Measurements from ENCODE around the gene CCDC174. TPM values are rescaled to one million over a fixed set of nuclear protein-coding genes. Genes with fewer than 3 reads are reported as not detected.

The CCDC174 gene
- total RNA-seq, 2 donors from 2014 or later = 19.8 to 23.3 TPM

- DNase-seq (ENCODE audit: low spot score in 2 of 2) = no peak
- peaks cover 0 to 19% of the 10 kb centered on the region in 2 donors for H3K36me3 Mint-ChIP-seq
- ATAC-seq = no peak
- H3K27ac Mint-ChIP-seq = peak overlapping the region; percentile 26 to 73
- H3K9me3 Mint-ChIP-seq = peaks cover 4% of the 10 kb centered on the region in 2 donors
Observed at GRCh38 chr3:14676881-14677280, 25.3 kb downstream of the CCDC174 start.

- DNase-seq (ENCODE audit: low spot score in 2 of 2) (no peak), ATAC-seq (peak in 1 of 2 donors; percentile 30)
- peak overlapping the region in 1 of 2 donors; percentile 56 for H3K27ac Mint-ChIP-seq
- H3K36me3 Mint-ChIP-seq = peaks cover 0 to 19% of the 10 kb centered on the region in 2 donors
- peaks cover 4% of the 10 kb centered on the region in 2 donors for H3K9me3 Mint-ChIP-seq
Observed at GRCh38 chr3:14678015-14678503, 26.5 kb downstream of the CCDC174 start.

GRCh38 chr3:14680115-14680514 lies 28.6 kb downstream of the CCDC174 start:
- peaks cover 4% of the 10 kb centered on the region in 2 donors for H3K9me3 Mint-ChIP-seq
- ATAC-seq = no peak

GRCh38 chr3:14680716-14681115 lies 29.2 kb downstream of the CCDC174 start:
- Mint-ChIP-seq H3K36me3 (peaks cover 0 to 19% of the 10 kb centered on the region in 2 donors), H3K27ac (no peak overlapping the region), H3K9me3 (peaks cover 4% of the 10 kb centered on the region in 2 donors)
- DNase-seq (ENCODE audit: low spot score in 2 of 2) = no peak
- ATAC-seq = no peak

More at GRCh38 chr3:14680115-14680514, 28.6 kb downstream of the CCDC174 start:
- Mint-ChIP-seq H3K27ac (no peak overlapping the region), H3K36me3 (peaks cover 0 to 19% of the 10 kb centered on the region in 2 donors)
- no peak for DNase-seq (ENCODE audit: low spot score in 2 of 2)

GRCh38 chr3:14684447-14684846 lies 32.9 kb downstream of the CCDC174 start:
- peaks cover 4% of the 10 kb centered on the region in 2 donors for H3K9me3 Mint-ChIP-seq
- DNase-seq (ENCODE audit: low spot score in 2 of 2) (no peak), ATAC-seq (no peak)
- H3K36me3 Mint-ChIP-seq = peaks cover 0 to 15% of the 10 kb centered on the region in 2 donors
- no peak overlapping the region for H3K27ac Mint-ChIP-seq

GRCh38 chr3:14685179-14685578 lies 33.6 kb downstream of the CCDC174 start:
- no peak for DNase-seq (ENCODE audit: low spot score in 2 of 2)
- peaks cover 0 to 8% of the 10 kb centered on the region in 2 donors for H3K36me3 Mint-ChIP-seq
- ATAC-seq = no peak
- H3K27ac Mint-ChIP-seq = no peak overlapping the region
- H3K9me3 Mint-ChIP-seq = peaks cover 1 to 2% of the 10 kb centered on the region in 2 donors

- Mint-ChIP-seq H3K27ac (no peak overlapping the region), H3K9me3 (no peaks in the 10 kb centered on the region), H3K36me3 (no peaks in the 10 kb centered on the region)
- ATAC-seq (no peak), DNase-seq (ENCODE audit: low spot score in 2 of 2) (no peak)
Observed at GRCh38 chr3:14687360-14687759, 35.8 kb downstream of the CCDC174 start.

GRCh38 chr3:14688525-14688924 lies 37.0 kb downstream of the CCDC174 start:
- DNase-seq (ENCODE audit: low spot score in 2 of 2) (no peak), ATAC-seq (no peak)
- Mint-ChIP-seq H3K27ac (no peak overlapping the region), H3K9me3 (no peaks in the 10 kb centered on the region), H3K36me3 (no peaks in the 10 kb centered on the region)

- ATAC-seq (peak in 1 of 2 donors; percentile 53), DNase-seq (ENCODE audit: low spot score in 2 of 2) (no peak)
- no peaks in the 10 kb centered on the region for H3K36me3 Mint-ChIP-seq
- H3K27ac Mint-ChIP-seq = no peak overlapping the region
- no peaks in the 10 kb centered on the region for H3K9me3 Mint-ChIP-seq
Observed at GRCh38 chr3:14689247-14689980, 37.9 kb downstream of the CCDC174 start.

- DNase-seq (ENCODE audit: low spot score in 2 of 2) = no peak
- no peak for ATAC-seq
- Mint-ChIP-seq H3K27ac (no peak overlapping the region), H3K9me3 (no peaks in the 10 kb centered on the region), H3K36me3 (no peaks in the 10 kb centered on the region)
Observed at GRCh38 chr3:14691239-14691638, 39.7 kb downstream of the CCDC174 start.

- no peak for DNase-seq (ENCODE audit: low spot score in 2 of 2)
- ATAC-seq = no peak
- no peaks in the 10 kb centered on the region for H3K9me3 Mint-ChIP-seq
- no peak overlapping the region for H3K27ac Mint-ChIP-seq
- H3K36me3 Mint-ChIP-seq = no peaks in the 10 kb centered on the region
Observed at GRCh38 chr3:14691719-14692118, 40.2 kb downstream of the CCDC174 start.

GRCh38 chr3:14698601-14699244 lies 47.2 kb downstream of the CCDC174 start:
- no peaks in the 10 kb centered on the region for H3K36me3 Mint-ChIP-seq
- DNase-seq (ENCODE audit: low spot score in 2 of 2) (no peak), ATAC-seq (no peak)
- no peaks in the 10 kb centered on the region for H3K9me3 Mint-ChIP-seq
- H3K27ac Mint-ChIP-seq = no peak overlapping the region

GRCh38 chr3:14699643-14700042 lies 48.1 kb downstream of the CCDC174 start:
- Mint-ChIP-seq H3K36me3 (no peaks in the 10 kb centered on the region), H3K9me3 (no peaks in the 10 kb centered on the region), H3K27ac (no peak overlapping the region)
- DNase-seq (ENCODE audit: low spot score in 2 of 2) (no peak), ATAC-seq (no peak)

GRCh38 chr3:14700891-14701290 lies 49.3 kb downstream of the CCDC174 start:
- no peak for ATAC-seq

GRCh38 chr3:14701676-14702075 lies 50.1 kb downstream of the CCDC174 start:
- Mint-ChIP-seq H3K27ac (no peak overlapping the region), H3K9me3 (no peaks in the 10 kb centered on the region), H3K36me3 (no peaks in the 10 kb centered on the region)
- DNase-seq (ENCODE audit: low spot score in 2 of 2) = no peak
- no peak for ATAC-seq

More at GRCh38 chr3:14700891-14701290, 49.3 kb downstream of the CCDC174 start:
- Mint-ChIP-seq H3K36me3 (no peaks in the 10 kb centered on the region), H3K27ac (no peak overlapping the region), H3K9me3 (no peaks in the 10 kb centered on the region)
- no peak for DNase-seq (ENCODE audit: low spot score in 2 of 2)

- ATAC-seq (no peak), DNase-seq (ENCODE audit: low spot score in 2 of 2) (no peak)
- Mint-ChIP-seq H3K36me3 (no peaks in the 10 kb centered on the region), H3K9me3 (no peaks in the 10 kb centered on the region), H3K27ac (no peak overlapping the region)
Observed at GRCh38 chr3:14703128-14703750, 51.7 kb downstream of the CCDC174 start.

GRCh38 chr3:14703791-14704190 lies 52.2 kb downstream of the CCDC174 start:
- H3K9me3 Mint-ChIP-seq = no peaks in the 10 kb centered on the region
- no peak for ATAC-seq

More at GRCh38 chr3:14703791-14704190, 52.2 kb downstream of the CCDC174 start:
- H3K27ac Mint-ChIP-seq = no peak overlapping the region
- no peak for DNase-seq (ENCODE audit: low spot score in 2 of 2)
- H3K36me3 Mint-ChIP-seq = no peaks in the 10 kb centered on the region

Data from activated naive CD4-positive, alpha-beta T cell treated with anti-CD3 and anti-CD28 coated beads, Interleukin-2, amount 50 U/mL, for 72 hours (primary cell).